Lung (tissue), 12 donors: ENCODE measurements around the gene KCNMB4. TPM values are rescaled to one million over a fixed set of nuclear protein-coding genes. Genes with fewer than 3 reads are reported as not detected.

Experiments used
- ATAC-seq: fragments of 200-7000 bp; cut with Tn5 transposase; one replicate; pipeline ENCODE4 v1.9.1; 2020; ENCODE audit warnings: moderate number of reproducible peaks; ENCODE audit not compliant: insufficient read depth, low FRiP score
- DNase-seq, 3 donors: peaks; one replicate each; pipeline ENCODE4 v3.0.0-alpha.2; 2013 to 2017
- H3K27ac ChIP-seq, 2 donors: one replicate each; pipeline ENCODE4 v1.5.1; 2013; ENCODE audit warnings: mild to moderate bottlenecking in 2 of 2, moderate library complexity in 2 of 2, control low read depth in 1 of 2, inconsistent platforms in 1 of 2, low read depth in 1 of 2, low read length in 1 of 2
- H3K27me3 ChIP-seq, 3 donors: one replicate each; pipeline ENCODE4 v1.5.1; 2013; ENCODE audit warnings: low read length in 2 of 3; ENCODE audit not compliant: control insufficient read depth in 3 of 3, insufficient read depth in 3 of 3
- H3K36me3 ChIP-seq, 4 donors: one replicate each; pipeline ENCODE4 v1.5.1; 2013; ENCODE audit warnings: low read length in 4 of 4, mild to moderate bottlenecking in 1 of 4, moderate library complexity in 1 of 4; ENCODE audit not compliant: control insufficient read depth in 4 of 4, insufficient read depth in 4 of 4
- H3K4me1 ChIP-seq, 5 donors: one replicate each; pipeline ENCODE4 v1.5.1; 2013; ENCODE audit warnings: low read length in 5 of 5, mild to moderate bottlenecking in 2 of 5, moderate library complexity in 1 of 5; ENCODE audit not compliant: control insufficient read depth in 5 of 5, insufficient read depth in 5 of 5
- H3K4me3 ChIP-seq: one replicate; pipeline ENCODE4 v1.5.1; 2013; ENCODE audit warnings: mild to moderate bottlenecking, control low read depth, moderate library complexity
- H3K9ac ChIP-seq, 2 donors: one replicate each; pipeline ENCODE4 v1.5.1; 2013; ENCODE audit warnings: low read length in 2 of 2, control low read depth in 1 of 2; ENCODE audit not compliant: insufficient read depth in 1 of 2
- H3K9me3 ChIP-seq, 4 donors: one replicate each; pipeline ENCODE4 v1.5.1; 2013; ENCODE audit warnings: low read length in 3 of 4, mild to moderate bottlenecking in 1 of 4, moderate library complexity in 1 of 4; ENCODE audit not compliant: control insufficient read depth in 4 of 4, insufficient read depth in 3 of 4
- CTCF ChIP-seq: IDR thresholded peaks from 2 replicates; pipeline ENCODE4 v1.5.1; 2012; ENCODE audit warnings: mild to moderate bottlenecking; ENCODE audit errors: control extremely low read depth, extremely low read depth
- WGBS, 2 donors: extraction: QIAGEN DNeasy Blood & Tissue Kit; methylation state at CpG; one replicate each; pipeline ENCODE4 v1.1.7; 2013; 5-methylcytosine and 5-hydroxymethylcytosine counted together
- polyA plus RNA-seq, 2 donors: library from polyadenylated mRNA; stranded (reverse); fragments of 200-250 nt; gene quantifications; one replicate each; pipeline ENCODE4 v1.2.1, GENCODE V29; 2013
- total RNA-seq, 2 donors: library from RNA; depleted of rRNA in 1 of 2; stranded (reverse); fragments of >200 nt in 1 of 2; gene quantifications; one replicate each; pipeline ENCODE4 v1.2.1, GENCODE V29; 2014 to 2021
- donor health status: control.
- donor health status: control.
- donor health status: Bipolar disorder and iron deficiency.
- donor health status: healthy.
- donor health status: DM: yes; HTN: yes; CAD: no.

Gene KCNMB4
- total and polyA plus RNA-seq, 4 donors: 1.6 to 8.7 (median 5.1) TPM

GRCh38 chr12:70321191-70321590 lies 44.9 kb upstream of the KCNMB4 start:
- DNase-seq (no peak), ATAC-seq (no peak)
- 89 to 92% methylated on average over 2 of the region's 2 CpGs for WGBS, 2 donors

GRCh38 chr12:70327541-70327940 lies 38.5 kb upstream of the KCNMB4 start:
- no peak overlapping the region for H3K9ac ChIP-seq
- no peak overlapping the region for H3K4me3 ChIP-seq
- 97 to 100% methylated on average over 2 of the region's 2 CpGs for WGBS, 2 donors
- H3K27me3 ChIP-seq: no peaks in the 10 kb centered on the region
- no peak for TF ChIP-seq CTCF
- no peaks in the 10 kb centered on the region for H3K9me3 ChIP-seq
- DNase-seq (no peak), ATAC-seq (no peak)
- H3K36me3 ChIP-seq: peaks cover 0 to 6% (median 2%) of the 10 kb centered on the region in 4 donors
- no peaks in the 10 kb centered on the region for H3K4me1 ChIP-seq
- H3K27ac ChIP-seq: no peak overlapping the region

More at GRCh38 chr12:70321191-70321590, 44.9 kb upstream of the KCNMB4 start:
- H3K4me1 ChIP-seq: no peaks in the 10 kb centered on the region
- H3K36me3 ChIP-seq: peaks cover 0 to 8% (median 5%) of the 10 kb centered on the region in 4 donors
- no peak overlapping the region for H3K9ac ChIP-seq
- H3K27me3 ChIP-seq: no peaks in the 10 kb centered on the region
- TF ChIP-seq CTCF: no peak
- no peak overlapping the region for H3K4me3 ChIP-seq
- no peaks in the 10 kb centered on the region for H3K9me3 ChIP-seq
- H3K27ac ChIP-seq: no peak overlapping the region

- Histone ChIP-seq H3K4me3 (no peak overlapping the region), H3K9me3 (no peaks in the 10 kb centered on the region), H3K4me1 (no peaks in the 10 kb centered on the region), H3K27me3 (no peaks in the 10 kb centered on the region), H3K27ac (no peak overlapping the region), H3K36me3 (peaks cover 0 to 4% (median 1%) of the 10 kb centered on the region in 4 donors), H3K9ac (no peak overlapping the region)
- ATAC-seq: no peak
- no peak for DNase-seq
- TF ChIP-seq CTCF: no peak
- 94 to 97% methylated on average over 3 of the region's 3 CpGs for WGBS, 2 donors
These were observed 36.4 kb upstream of the KCNMB4 start for GRCh38 chr12:70329728-70330127.

GRCh38 chr12:70330158-70330557 lies 35.9 kb upstream of the KCNMB4 start:
- Histone ChIP-seq H3K9me3 (no peaks in the 10 kb centered on the region), H3K4me3 (no peak overlapping the region), H3K27me3 (no peaks in the 10 kb centered on the region), H3K9ac (no peak overlapping the region), H3K4me1 (no peaks in the 10 kb centered on the region), H3K36me3 (peaks cover 0 to 6% (median 2%) of the 10 kb centered on the region in 4 donors), H3K27ac (no peak overlapping the region)
- 95 to 97% methylated on average over 2 of the region's 2 CpGs for WGBS, 2 donors
- ATAC-seq: no peak
- no peak for TF ChIP-seq CTCF
- DNase-seq: no peak
